Right lobe of liver (tissue), 4 donors: ENCODE data around the gene PLA2G15.

Experiments
- POLR2A ChIP-seq: fragments of 450-650 bp; IDR thresholded peaks from one replicate; pipeline ENCODE4 v1.6.1; 2017; ENCODE audit warnings: antibody characterized with exemption, mild to moderate bottlenecking
- TF ChIP-seq, protein P1 (sequence below), 4 donors: fragments of 200-600 bp in 3 of 4; fragments of 450-650 bp in 1 of 4; IDR thresholded peaks; one replicate each; pipeline versions ENCODE4 v1.5.1 to v1.8.0; 2016 to 2022; ENCODE audit warnings: antibody characterized with exemption in 4 of 4, mild to moderate bottlenecking in 2 of 4
- donor health status: DM: no; HTN: no; CAD: no.
- donor health status: DM: no; HTN: no; CAD: no.
- donor health status: DM: no; HTN: yes; CAD: no.

DNA sequence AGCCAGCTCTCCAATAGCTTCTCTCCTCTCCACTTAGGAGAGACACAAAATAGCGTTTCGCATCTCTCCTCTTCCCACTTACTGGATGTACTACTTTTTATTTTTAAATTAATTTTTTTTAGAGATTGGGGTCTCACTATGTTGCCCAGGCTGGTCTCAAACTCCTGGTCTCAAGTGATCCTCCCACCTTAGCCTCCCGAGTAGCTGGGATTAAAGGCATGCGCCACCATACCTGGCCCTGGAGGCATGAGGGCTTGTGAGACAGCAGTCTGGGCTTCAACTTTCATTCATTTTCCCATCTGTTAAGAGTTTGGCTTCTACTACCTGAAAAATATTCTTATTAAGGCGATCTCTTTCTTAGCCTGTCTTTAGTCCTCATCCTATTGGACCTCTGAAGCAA lies 47.3 kb downstream of the PLA2G15 start:
- TF ChIP-seq, protein P1, sequence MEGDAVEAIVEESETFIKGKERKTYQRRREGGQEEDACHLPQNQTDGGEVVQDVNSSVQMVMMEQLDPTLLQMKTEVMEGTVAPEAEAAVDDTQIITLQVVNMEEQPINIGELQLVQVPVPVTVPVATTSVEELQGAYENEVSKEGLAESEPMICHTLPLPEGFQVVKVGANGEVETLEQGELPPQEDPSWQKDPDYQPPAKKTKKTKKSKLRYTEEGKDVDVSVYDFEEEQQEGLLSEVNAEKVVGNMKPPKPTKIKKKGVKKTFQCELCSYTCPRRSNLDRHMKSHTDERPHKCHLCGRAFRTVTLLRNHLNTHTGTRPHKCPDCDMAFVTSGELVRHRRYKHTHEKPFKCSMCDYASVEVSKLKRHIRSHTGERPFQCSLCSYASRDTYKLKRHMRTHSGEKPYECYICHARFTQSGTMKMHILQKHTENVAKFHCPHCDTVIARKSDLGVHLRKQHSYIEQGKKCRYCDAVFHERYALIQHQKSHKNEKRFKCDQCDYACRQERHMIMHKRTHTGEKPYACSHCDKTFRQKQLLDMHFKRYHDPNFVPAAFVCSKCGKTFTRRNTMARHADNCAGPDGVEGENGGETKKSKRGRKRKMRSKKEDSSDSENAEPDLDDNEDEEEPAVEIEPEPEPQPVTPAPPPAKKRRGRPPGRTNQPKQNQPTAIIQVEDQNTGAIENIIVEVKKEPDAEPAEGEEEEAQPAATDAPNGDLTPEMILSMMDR (IDR thresholded peaks at IDR 0.05), result no peak
- TF ChIP-seq POLR2A, result no peak
